Cardiac septum (tissue), 1 donor: ENCODE measurements around the gene KIF2C. TPM values are rescaled to one million over a fixed set of nuclear protein-coding genes. Genes with fewer than 3 reads are reported as not detected.
A peak's percentile ranks its signal among the peaks of the same experiment; 100 is the strongest.
"Not testable (repeated sequence)": the region's sequence is repeated elsewhere in the genome, so short reads cannot be mapped to it uniquely, and the experiment has no call there.

ENCODE experiments used
- DNase-seq: peaks from one replicate; pipeline ENCODE4 v3.0.0-alpha.2; 2020; ENCODE audit warnings: low spot score
- intact Hi-C: fragments of 100-400 bp; cut with DNase I; formaldehyde crosslinking; loops from one replicate; pipeline ENCODE4 v1.14.0; 2022
- total RNA-seq: library from RNA; stranded (reverse); fragmentation: NEBNext Ultra II Directional; extraction: Animal tissue kit (Norgen Biotek cat#: 25700); gene quantifications from one replicate; pipeline ENCODE4 v1.2.1, GENCODE V29; 2021
- donor health status: DM: no; HTN: no; CAD: no.

Gene KIF2C
- total RNA-seq, 1 donor from 2014 or later, result 1.3 TPM

GRCh38 chr1:44807364-44808062 lies 67.9 kb downstream of the KIF2C start:
- intact Hi-C loops, result loop anchor here (10.0 kb wide), 1 partner anchor 497 kb away; no protein-coding TSS in a partner anchor
- peak; percentile 99 for DNase-seq

- intact Hi-C loops, result loop anchor here (10.0 kb wide), 1 partner anchor 497 kb away; no protein-coding TSS in a partner anchor
- peak; percentile 90 for DNase-seq
These were observed 68.7 kb downstream of the KIF2C start, which contains the start of gene BTBD19 for GRCh38 chr1:44808063-44808937. BTBD19 (plus strand) TSS chr1:44808523; CDS start chr1:44808821, 298 bp downstream.

DNA sequence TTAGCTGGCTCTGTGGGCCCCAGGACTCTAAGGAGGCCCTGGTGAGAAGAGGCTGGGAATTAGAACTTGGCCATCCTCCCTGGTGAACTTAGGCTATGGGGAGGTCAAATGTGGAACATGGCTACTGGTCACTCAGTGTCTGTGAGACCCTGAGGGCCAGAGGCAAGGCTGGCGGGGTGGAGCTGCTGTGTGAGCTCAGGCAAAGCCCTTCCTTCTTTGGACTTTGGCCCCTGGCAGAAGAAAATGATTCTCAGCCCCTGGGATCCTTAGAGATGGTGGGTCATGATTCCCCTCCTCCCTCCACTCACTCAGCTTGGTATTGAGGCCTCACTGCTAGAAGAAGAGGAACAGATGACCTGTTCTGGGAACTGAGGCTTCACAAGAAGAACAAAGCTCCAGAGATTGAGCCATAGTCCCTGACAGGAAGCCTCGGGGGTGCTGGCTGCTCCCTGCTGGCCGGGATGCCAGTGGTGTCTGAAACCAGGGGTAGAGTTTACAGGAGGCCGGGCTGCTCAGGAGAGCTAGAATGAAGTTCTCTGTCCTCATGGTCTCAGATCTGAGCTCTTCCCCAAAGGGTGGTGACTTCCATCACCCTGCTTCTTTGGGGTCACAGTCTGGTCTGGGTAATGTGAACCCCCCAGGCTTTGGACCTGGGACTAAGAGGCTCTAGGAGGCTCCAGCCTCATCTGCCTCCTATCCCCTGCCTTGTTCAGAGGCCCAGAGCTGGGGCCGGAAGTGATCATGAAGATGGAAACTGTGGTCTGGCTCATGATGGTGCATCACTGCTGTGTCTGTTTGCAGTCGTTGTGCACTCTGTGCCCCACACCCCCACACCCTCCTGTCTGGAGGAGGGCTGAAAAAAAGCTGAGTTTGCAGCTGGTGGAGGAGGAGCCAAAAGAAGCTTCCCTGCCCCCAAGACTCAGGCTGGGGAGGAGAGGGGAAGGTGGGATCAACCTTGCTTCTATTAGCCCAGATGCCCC lies 69.6 kb downstream of the KIF2C start:
- intact Hi-C loops, result loop anchor here (10.0 kb wide), 1 partner anchor 496 kb away; no protein-coding TSS in a partner anchor
- no peak for DNase-seq

DNA sequence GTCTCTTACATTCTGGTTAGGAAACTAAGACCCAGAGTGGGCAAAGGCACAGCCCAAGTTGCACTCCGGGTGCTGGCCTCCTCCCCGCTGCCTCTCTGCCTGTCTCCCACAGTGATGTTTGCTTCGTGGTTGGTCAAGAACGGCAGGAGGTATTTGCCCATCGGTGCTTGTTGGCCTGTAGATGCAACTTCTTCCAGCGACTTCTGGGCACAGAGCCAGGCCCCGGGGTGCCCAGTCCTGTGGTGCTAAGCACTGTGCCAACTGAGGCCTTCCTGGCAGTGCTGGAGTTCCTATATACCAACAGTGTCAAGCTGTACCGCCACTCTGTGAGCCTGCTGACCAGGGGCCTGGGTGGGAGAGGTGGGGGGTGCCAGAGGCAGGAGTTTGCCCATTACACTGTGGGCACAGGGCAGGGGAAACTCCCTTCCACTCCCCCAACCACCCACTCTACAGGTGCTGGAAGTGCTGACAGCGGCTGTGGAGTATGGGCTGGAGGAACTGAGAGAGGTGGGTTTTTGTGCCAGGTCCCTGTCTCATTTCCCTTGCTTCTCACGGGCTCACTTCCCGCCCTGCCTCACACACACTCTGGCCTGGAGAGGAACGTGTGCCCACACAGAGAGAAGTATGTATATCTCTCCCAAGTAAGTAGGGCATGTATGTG lies 70.6 kb downstream of the KIF2C start:
- peak; percentile 74 for DNase-seq
- intact Hi-C loops, result no loop called here

- not testable (repeated sequence) for DNase-seq
These were observed 71.1 kb downstream of the KIF2C start for GRCh38 chr1:44810762-44811105.

DNA sequence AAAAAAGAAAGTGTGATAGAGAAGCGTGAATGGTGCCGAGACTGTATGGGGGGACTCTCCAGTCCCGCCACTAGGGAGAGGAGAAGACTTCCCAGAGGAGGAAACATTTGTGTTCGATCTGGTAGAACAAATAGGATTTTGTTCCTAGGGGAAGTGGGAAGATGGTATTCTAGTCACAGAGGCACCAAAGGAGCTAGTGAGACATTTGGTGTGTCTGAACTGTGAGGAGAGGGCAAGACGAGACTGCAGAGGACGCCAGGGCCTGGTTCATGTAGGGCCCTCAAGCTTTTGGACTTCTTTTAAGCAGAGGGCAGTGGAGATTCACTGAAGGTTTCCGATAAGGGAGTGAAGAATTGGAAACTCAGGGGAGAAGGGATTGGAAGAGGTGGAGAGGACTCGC lies 71.6 kb downstream of the KIF2C start:
- intact Hi-C loops, result no loop called here
- DNase-seq, result peak; percentile 38

More at GRCh38 chr1:44810762-44811105, 71.1 kb downstream of the KIF2C start:
- intact Hi-C loops, result not testable (repeated sequence)

GRCh38 chr1:44812822-44813543 lies 73.3 kb downstream of the KIF2C start:
- DNase-seq, result peak; percentile 74
- intact Hi-C loops, result no loop called here

DNA sequence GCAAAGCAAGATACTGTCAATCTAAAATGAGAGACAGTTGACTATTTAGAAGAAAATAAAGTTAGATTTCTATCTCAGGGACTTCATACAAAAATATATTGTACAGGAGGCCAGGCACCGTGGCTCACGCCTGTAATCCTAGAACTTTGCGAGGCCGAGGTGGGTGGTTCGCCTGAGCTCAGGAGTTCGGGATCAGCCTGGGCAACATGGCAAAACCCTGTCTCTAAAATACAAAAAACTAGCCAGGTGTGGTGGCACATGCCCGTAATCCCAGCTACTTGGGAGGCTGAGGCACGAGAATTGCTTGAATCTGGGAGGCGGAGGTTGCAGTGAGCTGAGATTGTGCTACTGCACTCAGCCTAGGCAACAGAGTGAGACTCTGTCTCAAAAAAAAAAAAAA lies 76.3 kb downstream of the KIF2C start:
- intact Hi-C loops, DNase-seq: not testable (repeated sequence)

DNA sequence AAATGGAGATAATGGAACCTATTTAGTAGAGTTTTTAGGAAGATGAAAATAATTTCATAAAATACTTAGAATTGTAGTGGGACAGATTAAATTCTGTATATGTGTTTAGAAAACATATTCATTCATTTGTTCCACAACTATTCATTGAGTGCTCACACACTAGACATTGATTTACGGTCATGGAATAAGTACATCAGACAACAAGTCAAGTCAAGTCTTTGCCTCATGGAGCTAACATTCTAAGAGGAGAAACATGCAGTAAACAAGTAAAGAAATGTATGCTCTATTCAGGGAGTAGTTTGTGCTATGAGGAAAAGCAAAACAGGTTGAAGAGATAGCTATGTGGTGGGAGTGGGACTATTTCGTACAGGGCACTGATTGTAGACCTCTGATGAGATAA lies 77.7 kb downstream of the KIF2C start:
- DNase-seq, result no peak
- intact Hi-C loops, result no loop called here

Other genes starting within 250 kb of the KIF2C start
- gene TMEM53, start 65.4 kb upstream of the KIF2C start, total RNA-seq, result 9.8 TPM
- gene ARMH1, start 65.1 kb upstream of the KIF2C start, total RNA-seq, result 0.70 TPM
- gene RNU5D-1, start 8.7 kb upstream of the KIF2C start, total RNA-seq, result not detected
- gene RPS8, start 35.7 kb downstream of the KIF2C start, total RNA-seq, result 581 TPM
- 0.11 TPM for gene BEST4, start 48.3 kb downstream of the KIF2C start, total RNA-seq
- 8.4 TPM for gene PLK3, start 60.5 kb downstream of the KIF2C start, total RNA-seq
- gene DYNLT4, start 67.5 kb downstream of the KIF2C start, total RNA-seq, result not detected
- 4.4 TPM for gene BTBD19, start 68.7 kb downstream of the KIF2C start, total RNA-seq
- gene PTCH2, start 103.4 kb downstream of the KIF2C start, total RNA-seq, result 0.35 TPM
- gene EIF2B3, start 246.8 kb downstream of the KIF2C start, total RNA-seq, result 26.5 TPM